AG09309 (cell line): ENCODE data around the gene TRAK2.

Source experiments
- DNase-seq: peaks from one replicate; pipeline ENCODE4 v3.0.0-alpha.2; 2010; ENCODE audit warnings: low read depth
- H3K4me3 ChIP-seq: 2 replicates; pipeline ENCODE4 v1.5.1; 2011; ENCODE audit warnings: mild to moderate bottlenecking, low read depth, low read length, moderate library complexity; ENCODE audit not compliant: control insufficient read depth
- TF ChIP-seq, protein P1 (sequence below): IDR thresholded peaks from 2 replicates; pipeline ENCODE4 v1.5.1; 2011; ENCODE audit warnings: mild to moderate bottlenecking, low read depth, low read length, inconsistent platforms; ENCODE audit not compliant: insufficient read depth, control insufficient read depth; ENCODE audit errors: missing control alignments

TRAK2 gene

DNA sequence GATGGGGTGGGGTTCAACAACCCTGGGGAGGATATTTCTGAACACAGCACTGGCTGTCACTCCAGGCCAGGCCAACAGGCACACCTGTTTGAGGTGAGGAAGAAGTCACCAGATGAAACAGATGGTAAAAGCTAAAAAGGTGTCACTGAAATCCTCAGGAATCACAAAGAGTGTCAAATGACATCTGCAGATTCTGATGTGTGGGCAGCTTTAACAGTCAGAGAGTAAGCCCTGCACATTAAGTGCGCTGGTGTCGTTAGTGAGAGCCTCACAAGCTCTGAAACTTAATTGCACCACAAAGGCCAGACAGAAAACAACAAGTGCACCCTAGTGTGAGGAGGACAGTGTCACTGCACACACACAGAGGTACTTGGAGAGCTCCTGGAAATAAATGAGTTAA is 107.7 kb downstream of the TRAK2 start:
- TF ChIP-seq, protein P1, sequence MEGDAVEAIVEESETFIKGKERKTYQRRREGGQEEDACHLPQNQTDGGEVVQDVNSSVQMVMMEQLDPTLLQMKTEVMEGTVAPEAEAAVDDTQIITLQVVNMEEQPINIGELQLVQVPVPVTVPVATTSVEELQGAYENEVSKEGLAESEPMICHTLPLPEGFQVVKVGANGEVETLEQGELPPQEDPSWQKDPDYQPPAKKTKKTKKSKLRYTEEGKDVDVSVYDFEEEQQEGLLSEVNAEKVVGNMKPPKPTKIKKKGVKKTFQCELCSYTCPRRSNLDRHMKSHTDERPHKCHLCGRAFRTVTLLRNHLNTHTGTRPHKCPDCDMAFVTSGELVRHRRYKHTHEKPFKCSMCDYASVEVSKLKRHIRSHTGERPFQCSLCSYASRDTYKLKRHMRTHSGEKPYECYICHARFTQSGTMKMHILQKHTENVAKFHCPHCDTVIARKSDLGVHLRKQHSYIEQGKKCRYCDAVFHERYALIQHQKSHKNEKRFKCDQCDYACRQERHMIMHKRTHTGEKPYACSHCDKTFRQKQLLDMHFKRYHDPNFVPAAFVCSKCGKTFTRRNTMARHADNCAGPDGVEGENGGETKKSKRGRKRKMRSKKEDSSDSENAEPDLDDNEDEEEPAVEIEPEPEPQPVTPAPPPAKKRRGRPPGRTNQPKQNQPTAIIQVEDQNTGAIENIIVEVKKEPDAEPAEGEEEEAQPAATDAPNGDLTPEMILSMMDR = no peak
- H3K4me3 ChIP-seq = no peak overlapping the region
- DNase-seq = no peak

- TF ChIP-seq, protein P1 = no peak
- no peak for DNase-seq
- H3K4me3 ChIP-seq = no peak overlapping the region
These were observed 108.3 kb downstream of the TRAK2 start for GRCh38 chr2:201342923-201343322.

DNA sequence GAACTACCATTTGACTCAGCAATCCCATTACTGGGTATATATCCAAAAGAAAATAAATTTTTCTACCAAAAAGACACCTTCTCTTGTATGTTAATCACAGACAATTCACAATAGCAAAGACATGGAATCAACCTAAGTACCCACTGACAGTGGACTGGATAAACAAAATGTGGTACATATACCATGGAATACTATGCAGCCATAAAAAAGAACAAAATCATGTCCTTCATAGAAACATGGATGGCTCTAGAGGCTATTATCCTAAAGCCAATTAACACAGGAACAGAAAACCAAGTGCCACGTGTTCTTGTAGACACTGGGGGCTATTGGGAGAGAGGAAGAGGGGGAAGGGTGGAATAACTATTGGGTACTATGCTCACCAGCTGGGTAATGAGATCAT is 121.8 kb downstream of the TRAK2 start:
- no peak for DNase-seq
- no peak overlapping the region for H3K4me3 ChIP-seq
- TF ChIP-seq, protein P1 = no peak

GRCh38 chr2:201327678-201328077 is 123.6 kb downstream of the TRAK2 start:
- H3K4me3 ChIP-seq = no peak overlapping the region
- no peak for DNase-seq
- TF ChIP-seq, protein P1 = no peak
